KMS-11 (cell line): ENCODE results near the gene POTEI.
"Not testable (repeated sequence)": the region's sequence is repeated elsewhere in the genome, so short reads cannot be mapped to it uniquely, and the experiment has no call there.

ENCODE experiments used
- H2AFZ ChIP-seq: fragments of 200-600 bp; sonication (generic); 2 replicates; pipeline ENCODE4 v1.6.1; 2016; ENCODE audit warnings: antibody characterized with exemption, mixed run types, low read depth
- H3K27ac ChIP-seq: fragments of 200-600 bp; sonication (generic); 2 replicates; pipeline ENCODE4 v1.6.1; 2016; ENCODE audit warnings: mild to moderate bottlenecking, mixed run types
- H3K27me3 ChIP-seq: fragments of 200-600 bp; sonication (generic); 2 replicates; pipeline ENCODE4 v1.6.1; 2017; ENCODE audit warnings: mild to moderate bottlenecking, low read depth, mixed run types, moderate library complexity; ENCODE audit not compliant: insufficient read depth
- H3K36me3 ChIP-seq: fragments of 200-600 bp; sonication (generic); 2 replicates; pipeline ENCODE4 v1.6.1; 2017; ENCODE audit warnings: mild to moderate bottlenecking, mixed run types; ENCODE audit not compliant: insufficient read depth
- H3K4me1 ChIP-seq: fragments of 200-600 bp; sonication (generic); 2 replicates; pipeline ENCODE4 v1.6.1; 2016; ENCODE audit warnings: mild to moderate bottlenecking, low read depth, mixed run types; ENCODE audit not compliant: poor library complexity, severe bottlenecking
- H3K4me2 ChIP-seq: fragments of 200-600 bp; sonication (generic); 2 replicates; pipeline ENCODE4 v1.7.0; 2016; ENCODE audit warnings: mild to moderate bottlenecking, mixed run types
- H3K4me3 ChIP-seq: fragments of 200-600 bp; sonication (generic); IDR thresholded peaks from 2 replicates; pipeline ENCODE4 v1.6.1; 2017; ENCODE audit warnings: low read depth, low read length, mixed read lengths; ENCODE audit not compliant: insufficient read depth
- H3K79me2 ChIP-seq: fragments of 200-600 bp; sonication (generic); 2 replicates; pipeline ENCODE4 v1.6.1; 2016; ENCODE audit warnings: low read depth, mixed run types; ENCODE audit not compliant: insufficient read depth
- H3K9ac ChIP-seq: fragments of 200-600 bp; sonication (generic); 2 replicates; pipeline ENCODE4 v1.6.1; 2016; ENCODE audit warnings: mild to moderate bottlenecking, mixed run types
- H4K20me1 ChIP-seq: fragments of 200-600 bp; sonication (generic); 2 replicates; pipeline ENCODE4 v1.6.1; 2016; ENCODE audit warnings: mild to moderate bottlenecking, mixed run types; ENCODE audit not compliant: insufficient read depth

POTEI gene

DNA sequence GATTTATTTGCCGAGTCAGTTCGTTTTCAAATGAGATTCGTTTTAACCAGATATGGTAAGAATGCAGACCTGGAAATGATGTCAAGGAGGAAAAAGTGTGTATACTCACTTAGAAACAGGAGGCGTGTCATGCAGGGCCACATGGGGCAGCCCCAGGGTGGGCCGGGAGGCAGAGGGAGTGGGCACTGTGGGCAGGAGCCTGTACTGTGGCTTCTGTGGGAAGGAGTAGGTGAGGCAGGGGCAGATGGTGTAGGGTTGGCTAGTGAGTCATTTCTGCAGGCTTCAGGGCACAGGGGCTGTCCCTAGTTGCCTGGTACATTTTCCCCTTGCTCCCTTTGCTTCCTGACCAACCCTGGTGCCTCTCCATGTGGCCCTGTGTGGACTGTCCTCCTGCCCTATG is 22.1 kb upstream of the POTEI start:
- not testable (repeated sequence) for H4K20me1 ChIP-seq, H3K4me3 ChIP-seq, H2AFZ ChIP-seq, H3K4me2 ChIP-seq, H3K27me3 ChIP-seq, H3K4me1 ChIP-seq, H3K36me3 ChIP-seq, H3K27ac ChIP-seq, H3K79me2 ChIP-seq, H3K9ac ChIP-seq

- not testable (repeated sequence) for H3K79me2 ChIP-seq, H4K20me1 ChIP-seq, H3K4me2 ChIP-seq, H3K9ac ChIP-seq, H3K27me3 ChIP-seq, H3K27ac ChIP-seq, H3K4me1 ChIP-seq, H3K4me3 ChIP-seq, H2AFZ ChIP-seq, H3K36me3 ChIP-seq
Measured at GRCh38 chr2:130530212-130530611, 21.1 kb upstream of the POTEI start.

DNA sequence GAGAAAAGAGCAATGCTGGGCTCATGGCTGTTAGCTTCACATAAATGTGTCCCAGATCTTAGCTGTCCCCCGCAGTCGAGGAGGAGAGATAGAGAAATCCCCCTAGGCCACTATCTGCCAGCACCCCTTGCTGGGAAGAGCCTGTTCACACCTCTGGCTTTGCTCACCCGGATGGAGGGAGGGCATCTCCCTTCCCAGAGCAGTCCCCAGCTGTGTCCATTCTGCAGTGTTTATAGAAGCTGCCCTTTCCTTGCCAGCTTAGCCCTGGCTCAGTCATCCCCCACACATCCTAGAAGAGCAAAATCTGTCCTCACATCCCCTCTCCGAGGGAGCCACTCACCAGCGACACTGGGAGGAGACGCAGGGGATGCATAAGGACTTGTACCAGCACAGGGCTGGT is 20.4 kb upstream of the POTEI start:
- not testable (repeated sequence) for H3K27ac ChIP-seq, H3K9ac ChIP-seq, H3K4me3 ChIP-seq, H3K27me3 ChIP-seq, H4K20me1 ChIP-seq, H3K36me3 ChIP-seq, H3K79me2 ChIP-seq, H3K4me1 ChIP-seq, H2AFZ ChIP-seq, H3K4me2 ChIP-seq

DNA sequence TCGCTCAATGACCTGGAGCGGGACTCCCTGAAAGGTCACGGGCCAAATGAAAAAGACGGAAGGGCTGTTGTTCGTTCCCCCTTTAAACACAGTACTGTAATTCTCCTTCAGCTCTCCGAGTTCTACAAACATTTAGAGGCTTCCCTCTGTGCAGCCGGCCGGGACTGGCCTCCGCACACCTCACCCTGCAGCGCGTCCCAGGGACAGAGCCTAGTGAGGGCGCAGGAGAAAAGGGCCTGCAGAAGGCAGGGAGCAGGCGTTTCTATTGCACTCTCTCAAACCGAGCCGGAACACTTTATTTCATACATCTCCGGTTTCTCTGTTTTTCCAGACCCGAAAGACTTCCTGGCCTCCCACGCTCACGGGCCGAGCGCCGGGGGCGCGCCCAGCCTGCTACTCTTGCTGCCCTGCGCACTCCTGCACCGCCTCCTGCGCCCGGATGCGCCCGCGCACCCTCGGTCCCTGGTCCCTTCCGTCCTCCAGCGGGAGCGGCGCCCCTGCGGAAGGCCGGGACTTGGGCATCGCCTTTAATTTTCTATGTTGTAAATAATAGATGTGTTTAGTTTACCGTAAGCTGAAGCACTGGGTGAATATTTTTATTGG is 18.3 kb upstream of the POTEI start:
- H3K27me3 ChIP-seq, H3K4me1 ChIP-seq, H3K36me3 ChIP-seq, H3K27ac ChIP-seq, H3K4me2 ChIP-seq, H3K4me3 ChIP-seq, H3K79me2 ChIP-seq, H3K9ac ChIP-seq, H2AFZ ChIP-seq, H4K20me1 ChIP-seq: not testable (repeated sequence)

GRCh38 chr2:130522390-130522789 is 13.3 kb upstream of the POTEI start:
- H3K4me1 ChIP-seq, H3K4me3 ChIP-seq, H3K9ac ChIP-seq, H4K20me1 ChIP-seq, H3K36me3 ChIP-seq, H2AFZ ChIP-seq, H3K79me2 ChIP-seq, H3K27me3 ChIP-seq, H3K4me2 ChIP-seq, H3K27ac ChIP-seq: not testable (repeated sequence)

DNA sequence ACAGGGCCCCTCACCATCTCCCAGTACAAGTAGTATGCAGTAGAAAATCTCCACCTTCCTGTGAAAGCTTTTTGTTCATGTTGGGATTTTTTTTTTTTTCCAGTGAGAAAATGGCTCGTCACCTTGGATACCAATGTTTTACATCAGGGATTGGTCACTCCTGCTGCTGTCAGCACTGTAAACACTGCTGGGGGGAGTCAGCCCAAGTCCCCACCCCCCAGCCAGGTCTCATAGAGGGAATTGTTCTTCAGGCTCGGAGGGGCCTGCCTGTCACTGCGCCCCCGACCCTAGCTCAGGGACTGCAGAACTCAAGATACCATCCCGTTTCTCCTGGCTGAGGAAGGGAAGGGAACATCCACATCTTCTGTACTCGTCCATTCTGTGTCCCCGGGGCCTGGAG is 11.9 kb upstream of the POTEI start, which contains the start of gene CFC1B:
Gene CFC1B (plus strand): TSS at position 231 of the 400 bp plus-strand sequence. CDS start 263 bp downstream, outside the sequence.
- not testable (repeated sequence) for H3K4me3 ChIP-seq, H2AFZ ChIP-seq, H3K9ac ChIP-seq, H3K27me3 ChIP-seq, H3K4me1 ChIP-seq, H4K20me1 ChIP-seq, H3K36me3 ChIP-seq, H3K27ac ChIP-seq, H3K79me2 ChIP-seq, H3K4me2 ChIP-seq

- not testable (repeated sequence) for H3K27me3 ChIP-seq, H3K9ac ChIP-seq, H3K4me2 ChIP-seq, H3K4me3 ChIP-seq, H2AFZ ChIP-seq, H4K20me1 ChIP-seq, H3K79me2 ChIP-seq, H3K27ac ChIP-seq, H3K36me3 ChIP-seq, H3K4me1 ChIP-seq
Measured at GRCh38 chr2:130518516-130519106, 9.5 kb upstream of the POTEI start.

DNA sequence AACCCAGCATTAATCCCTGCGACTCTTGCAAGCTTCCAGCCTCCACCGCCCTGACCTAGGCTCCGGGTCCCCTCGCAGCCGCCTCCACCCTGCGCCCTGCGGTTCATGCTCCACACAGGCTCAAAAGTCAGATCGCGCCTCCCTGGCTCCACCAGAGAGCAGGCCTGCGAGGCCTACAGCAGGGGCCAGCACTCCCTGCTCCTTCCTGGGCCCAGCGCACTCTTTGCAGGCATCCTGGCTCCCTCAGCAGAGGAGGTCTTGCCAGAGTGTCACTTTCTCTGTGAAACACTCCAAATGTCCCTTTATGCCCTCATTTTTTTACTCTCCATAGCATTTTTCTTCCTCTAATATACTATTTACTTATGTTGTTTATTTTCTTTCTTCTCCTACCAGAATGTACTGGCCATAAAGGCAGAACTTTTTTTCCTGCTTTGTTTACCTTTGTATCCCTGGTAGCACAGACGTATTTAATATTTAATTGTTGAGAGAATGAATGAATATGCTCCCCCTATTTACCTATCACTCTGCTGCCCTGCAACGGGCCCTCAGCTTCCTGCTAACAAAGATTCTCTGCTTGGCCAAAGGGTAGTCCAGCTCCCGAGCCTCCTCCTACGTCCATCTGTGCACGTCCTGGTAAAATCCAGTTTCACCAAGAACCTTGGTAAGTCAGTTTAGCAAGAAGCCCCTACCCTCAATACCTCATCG is 2.8 kb upstream of the POTEI start:
- H3K9ac ChIP-seq, H3K4me3 ChIP-seq, H3K4me2 ChIP-seq, H3K36me3 ChIP-seq, H2AFZ ChIP-seq, H3K79me2 ChIP-seq, H3K4me1 ChIP-seq, H3K27ac ChIP-seq, H4K20me1 ChIP-seq, H3K27me3 ChIP-seq: not testable (repeated sequence)

- H3K4me3 ChIP-seq: not testable (repeated sequence)
Measured at GRCh38 chr2:130510807-130511746, 1.9 kb upstream of the POTEI start.

GRCh38 chr2:130491073-130491472 is 18.1 kb downstream of the POTEI start:
- not testable (repeated sequence) for H3K4me3 ChIP-seq, H3K27ac ChIP-seq, H3K36me3 ChIP-seq, H3K79me2 ChIP-seq, H3K9ac ChIP-seq, H3K4me1 ChIP-seq, H3K27me3 ChIP-seq, H4K20me1 ChIP-seq, H3K4me2 ChIP-seq, H2AFZ ChIP-seq

More at GRCh38 chr2:130510807-130511746, 1.9 kb upstream of the POTEI start:
- H3K79me2 ChIP-seq, H3K27ac ChIP-seq, H3K4me1 ChIP-seq, H4K20me1 ChIP-seq, H2AFZ ChIP-seq, H3K4me2 ChIP-seq, H3K9ac ChIP-seq, H3K36me3 ChIP-seq, H3K27me3 ChIP-seq: not testable (repeated sequence)
